ENCODE measurements around the gene FLNB. TPM values are rescaled to one million over a fixed set of nuclear protein-coding genes. Genes with fewer than 3 reads are reported as not detected.
A peak's percentile ranks its signal among the peaks of the same experiment; 100 is the strongest.

FLNB gene
- total and polyA plus RNA-seq, 2 of the 8 experiments (the other 6 are each of a cell fraction or from before 2014, with no cell fraction given) = 72.3 to 118 TPM

- Histone ChIP-seq H2BK12ac (ENCODE audit: low read depth, low read length) (no peak overlapping the region), H3K4ac (replicated peaks; ENCODE audit: insufficient read length, low read depth, low read length) (peak overlapping the region; percentile 57), H3K23me2 (ENCODE audit: low read depth, low read length) (no peaks in the 10 kb centered on the region), H2BK120ac (replicated peaks; ENCODE audit: low read depth, low read length) (no peak overlapping the region), H3K18ac (ENCODE audit: extremely low read depth, low read length) (0 out of 2 replicates have a peak overlapping the region, but pooled peaks have one; percentile 48), H3K56ac (replicated peaks; ENCODE audit: insufficient read length, low read depth, low read length) (no peak overlapping the region), H3K79me1 (ENCODE audit: low read depth, low read length) (no peaks in the 10 kb centered on the region), H3K9me3 (ENCODE audit: insufficient read depth in 2 of 2, low read depth in 1 of 2, low read length in 1 of 2) (no peaks in the 10 kb centered on the region), H2BK5ac (ENCODE audit: low read depth, low read length) (peak overlapping the region; percentile 56; the same call in 1 of the 2 replicates), H4K8ac (ENCODE audit: extremely low read depth, insufficient read depth, low read length) (no peak overlapping the region), H3K23ac (ENCODE audit: insufficient read length) (no peak overlapping the region), H3K4me1 (replicated peaks in 1 of 4; ENCODE audit: control insufficient read depth in 3 of 4, insufficient read depth in 4 of 4, low read length in 3 of 4) (peaks cover 0 to 10% (median 3%) of the 10 kb centered on the region in 4 experiments; a peak in 6 of 7 replicates), H3K79me2 (ENCODE audit: control insufficient read depth in 1 of 2, insufficient read depth in 2 of 2, low read length in 2 of 2) (no peaks in the 10 kb centered on the region), H4K5ac (ENCODE audit: insufficient read length, low read depth, low read length) (no peak overlapping the region), H3K9ac (replicated peaks in 1 of 4; ENCODE audit: extremely low read depth in 1 of 4, low read depth in 3 of 4, low read length in 3 of 4) (no peak overlapping the region), H2BK15ac (ENCODE audit: low read length) (no peak overlapping the region), H4K91ac (replicated peaks; ENCODE audit: insufficient read length, low read length) (peak overlapping the region; percentile 0), H2BK20ac (ENCODE audit: low read length) (peak overlapping the region; percentile 18; the same call in 1 of the 2 replicates), H2AK5ac (ENCODE audit: low read depth, low read length) (no peak overlapping the region), H3K4me3 (ENCODE audit: extremely low read depth in 1 of 4, insufficient read depth in 2 of 4, low read depth in 3 of 4, low read length in 4 of 4) (no peak overlapping the region), H3K36me3 (ENCODE audit: control insufficient read depth in 2 of 4, insufficient read depth in 4 of 4, low read length in 3 of 4) (no peaks in the 10 kb centered on the region), H3K27ac (ENCODE audit: low read depth, low read length) (no peak overlapping the region), H3K27me3 (replicated peaks in 1 of 4; ENCODE audit: control insufficient read depth in 3 of 4, extremely low read depth in 1 of 4, insufficient read depth in 3 of 4, low read length in 3 of 4) (no peaks in the 10 kb centered on the region), H3K4me2 (ENCODE audit: insufficient read depth in 1 of 2, low read depth in 2 of 2, low read length in 2 of 2) (no peak overlapping the region), H4K20me1 (replicated peaks in 1 of 2; ENCODE audit: control insufficient read depth in 1 of 2, insufficient read depth in 2 of 2, low read length in 2 of 2) (no peaks in the 10 kb centered on the region), H2AFZ (ENCODE audit: low read length) (peak overlapping the region; percentile 89; the same call in 1 of the 2 replicates), H3K14ac (ENCODE audit: insufficient read length) (no peak overlapping the region)
- FAIRE-seq = no peak
- 74% methylated on average over 4 of the region's 4 CpGs; no CpG with 5 or more reads in 1 of the 2 experiments for WGBS, 2 experiments (ENCODE audit: extremely low coverage in 1 of 2, insufficient coverage in 1 of 2, insufficient read length in 1 of 2, insufficient replicate concordance in 2 of 2, low coverage in 1 of 2, low lambda C conversion rate in 2 of 2, missing lambda C conversion rate in 1 of 2)
- ChIA-PET POLR2A (ENCODE audit: partially characterized antibody) (interaction anchor here (1.0 to 1.2 kb wide), 3 partner anchors 10 to 68 kb away, joined by 3 to 4 read pairs (median 4); no protein-coding TSS in a partner anchor), CTCF (ENCODE audit: partially characterized antibody) (interaction anchor here (0.9 to 2.5 kb wide), 5 partner anchors 22 to 196 kb away, joined by 3 to 6 read pairs (median 5); partner anchors contain the start of gene FLNB)
- no peak for DNase-seq (ENCODE audit: low read depth in 1 of 2, low spot score in 2 of 2)
- TF ChIP-seq TAF7 (optimal IDR thresholded peaks at IDR 0.05; ENCODE audit: borderline replicate concordance, low read depth, low read length) = no peak
- no peak for TF ChIP-seq ATF2 (IDR thresholded peaks at IDR 0.05; ENCODE audit: low read length)
- TF ChIP-seq ZNF274 (IDR thresholded peaks at IDR 0.05; ENCODE audit: borderline replicate concordance, extremely low read depth, low read length) = no peak
- TF ChIP-seq SIN3A (conservative IDR thresholded peaks at IDR 0.05 in 1 of 2, IDR thresholded peaks at IDR 0.05 in 1 of 2; ENCODE audit: low read depth in 1 of 2, low read length in 2 of 2) = no peak
- TF ChIP-seq CTCF (IDR thresholded peaks at IDR 0.05; ENCODE audit: control extremely low read depth in 1 of 3, insufficient read depth in 1 of 3, low read depth in 1 of 3, low read length in 3 of 3) = no peak
- TF ChIP-seq SIRT6 (IDR thresholded peaks at IDR 0.05; ENCODE audit: low read length) = no peak
- TF ChIP-seq SAP30 (IDR thresholded peaks at IDR 0.05; ENCODE audit: insufficient read depth, insufficient replicate concordance, low read length) = no peak
- no peak for TF ChIP-seq SP2 (IDR thresholded peaks at IDR 0.05; ENCODE audit: low read length)
- no peak for TF ChIP-seq NRF1 (IDR thresholded peaks at IDR 0.05; ENCODE audit: low read depth, low read length)
Observed at GRCh38 chr3:57971975-57972374, 36.2 kb upstream of the FLNB start.
